ENCODE results near the gene TMPRSS12. TPM values are rescaled to one million over a fixed set of nuclear protein-coding genes. Genes with fewer than 3 reads are reported as not detected.

The TMPRSS12 gene
- total and polyA plus RNA-seq, 2 of the 13 experiments (the other 11 are each of a cell fraction or from before 2014, with no cell fraction given), result not detected

DNA sequence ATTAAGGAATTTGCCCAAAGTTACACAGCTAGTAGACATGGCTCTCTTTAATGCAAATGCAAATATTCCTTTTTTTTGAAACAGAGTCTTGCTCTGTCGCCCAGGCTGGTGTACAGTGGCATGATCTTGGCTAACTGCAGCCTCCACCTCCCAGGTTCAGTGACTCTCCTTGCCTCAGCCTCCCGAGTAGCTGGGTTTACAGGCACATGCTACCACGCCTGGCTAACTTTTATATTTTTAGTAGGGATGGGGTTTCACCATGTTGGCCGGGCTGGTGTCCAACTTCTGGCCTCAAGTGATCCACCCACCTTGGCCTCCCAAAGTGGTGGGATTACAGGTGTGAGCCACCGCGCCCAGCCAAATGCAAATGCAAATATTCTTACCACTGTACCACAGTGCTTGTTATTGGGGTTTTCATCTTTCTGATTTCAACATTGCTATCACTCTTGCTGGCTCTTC, 85.1 kb downstream of the TMPRSS12 start (continued):
- TF ChIP-seq, protein P1, sequence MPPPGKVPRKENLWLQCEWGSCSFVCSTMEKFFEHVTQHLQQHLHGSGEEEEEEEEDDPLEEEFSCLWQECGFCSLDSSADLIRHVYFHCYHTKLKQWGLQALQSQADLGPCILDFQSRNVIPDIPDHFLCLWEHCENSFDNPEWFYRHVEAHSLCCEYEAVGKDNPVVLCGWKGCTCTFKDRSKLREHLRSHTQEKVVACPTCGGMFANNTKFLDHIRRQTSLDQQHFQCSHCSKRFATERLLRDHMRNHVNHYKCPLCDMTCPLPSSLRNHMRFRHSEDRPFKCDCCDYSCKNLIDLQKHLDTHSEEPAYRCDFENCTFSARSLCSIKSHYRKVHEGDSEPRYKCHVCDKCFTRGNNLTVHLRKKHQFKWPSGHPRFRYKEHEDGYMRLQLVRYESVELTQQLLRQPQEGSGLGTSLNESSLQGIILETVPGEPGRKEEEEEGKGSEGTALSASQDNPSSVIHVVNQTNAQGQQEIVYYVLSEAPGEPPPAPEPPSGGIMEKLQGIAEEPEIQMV (CRISPR knock-in tag; IDR thresholded peaks at IDR 0.05; ENCODE audit: low read depth), result no peak

DNA sequence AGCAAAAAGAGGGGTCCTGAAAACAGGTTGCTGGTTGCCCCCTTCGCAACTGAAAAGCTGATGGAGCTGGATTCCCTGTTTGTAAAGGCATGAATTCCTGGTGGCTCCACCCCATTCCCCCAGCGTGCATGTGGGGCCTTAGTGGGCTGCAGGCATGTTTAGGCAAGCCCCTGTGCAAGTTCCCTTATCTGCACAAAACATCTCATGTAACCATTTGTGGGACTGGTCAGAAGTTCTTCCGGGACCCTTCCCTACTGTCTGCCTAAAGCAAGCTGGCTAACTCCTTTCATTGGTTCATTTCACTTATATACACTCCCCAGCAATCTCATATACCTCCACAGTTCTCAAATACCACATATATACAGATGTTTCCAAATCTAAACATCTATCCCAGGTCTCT, 85.7 kb downstream of the TMPRSS12 start:
- Histone ChIP-seq H3K9me3 (ENCODE audit: low read length) (no peaks in the 10 kb centered on the region), H3K27me3 (ENCODE audit: control insufficient read depth in 1 of 2, insufficient read depth in 2 of 2, low read length in 2 of 2) (peaks cover 0 to 3% of the 10 kb centered on the region in 2 experiments; a peak in 1 of 5 replicates), H3K79me2 (ENCODE audit: insufficient read depth, low read length) (peaks cover 62% of the 10 kb centered on the region), H4K20me1 (ENCODE audit: insufficient read depth, low read length) (no peaks in the 10 kb centered on the region), H3K4me2 (ENCODE audit: low read depth, low read length) (peak overlapping the region; percentile 88), H3K9ac (ENCODE audit: insufficient read depth, low read depth, low read length) (peak overlapping the region; percentile 88), H3K4me1 (ENCODE audit: insufficient read depth, low read length) (peaks cover 72% of the 10 kb centered on the region), H3K4me3 (replicated peaks in 1 of 3; ENCODE audit: insufficient read depth in 1 of 3, low read depth in 2 of 3, low read length in 3 of 3) (peak overlapping the region; percentile 25 to 85 (median 85); a peak in 5 of 6 replicates), H3K36me3 (replicated peaks in 1 of 2; ENCODE audit: control insufficient read depth in 1 of 2, insufficient read depth in 2 of 2, low read length in 2 of 2) (peaks cover 1 to 4% of the 10 kb centered on the region in 2 experiments; a peak in 4 of 5 replicates), H3K27ac (ENCODE audit: extremely low read length, insufficient read depth, low read length) (peak overlapping the region; percentile 82), H2AFZ (ENCODE audit: low read length) (no peak overlapping the region)
- BruUV-seq (replicated peaks), result no TSS peak
- DNase-seq (ENCODE audit: low spot score) (no peak), FAIRE-seq (no peak), ATAC-seq (no peak)
- intact Hi-C loops (cut with micrococcal nuclease; ENCODE audit: unreplicated experiment), result loop anchor here (5.0 to 10.0 kb wide), 2 partner anchors 101 to 164 kb away; partner anchors contain the start of gene ATF1
- POLR2A ChIA-PET, result interaction anchor here (1.3 to 2.9 kb wide), 3 partner anchors 20 to 165 kb away, joined by 3 to 19 read pairs (median 7); partner anchors contain the start of genes ATF1 and SLC11A2
- CTCF ChIA-PET (ENCODE audit: low intra/inter-chr PET ratio, low total read pairs), result no interaction called here
- in situ Hi-C loops (cut with HindIII; ENCODE audit: extremely low pct_ligation_motif_present, low pct_unique_long_range_greater_than_20kb), result no loop called here
- WGBS (ENCODE audit: low lambda C conversion rate), result 72% methylated on average over 3 of the region's 3 CpGs
- TF ChIP-seq TP53 (CRISPR knock-in tag; conservative IDR thresholded peaks at IDR 0.05) (peak; percentile 99), MYNN (CRISPR knock-in tag; IDR thresholded peaks at IDR 0.05; ENCODE audit: low read depth) (no peak), SAP130 (CRISPR knock-in tag; IDR thresholded peaks at IDR 0.05; ENCODE audit: low read depth) (peak; percentile 26), NR3C1 (CRISPR knock-in tag; IDR thresholded peaks at IDR 0.05) (no peak), CCAR2 (optimal IDR thresholded peaks at IDR 0.05; ENCODE audit: low read depth, low read length) (no peak), ZNF746 (CRISPR knock-in tag; IDR thresholded peaks at IDR 0.05) (0 out of 2 replicates have a peak, but pooled peaks have one; percentile 1), ZNF224 (CRISPR knock-in tag; IDR thresholded peaks at IDR 0.05) (no peak), ZNF652 (CRISPR knock-in tag; IDR thresholded peaks at IDR 0.05; ENCODE audit: borderline replicate concordance, low read depth) (peak; percentile 31; the same call in 1 of the 2 replicates), ZMYM4 (CRISPR knock-in tag; IDR thresholded peaks at IDR 0.05) (0 out of 2 replicates have a peak, but pooled peaks have one; percentile 32), NCOA1 (CRISPR knock-in tag; IDR thresholded peaks at IDR 0.05) (peak; percentile 61; the same call in 1 of the 2 replicates), SALL1 (CRISPR knock-in tag; IDR thresholded peaks at IDR 0.05) (peak; percentile 43), TBX2 (CRISPR knock-in tag; IDR thresholded peaks at IDR 0.05; ENCODE audit: borderline replicate concordance) (no peak), ZNF792 (CRISPR knock-in tag; IDR thresholded peaks at IDR 0.05) (no peak), TBL1XR1 (IDR thresholded peaks at IDR 0.05; ENCODE audit: borderline replicate concordance, low read length, partially characterized antibody) (no peak)
- TF ChIP-seq, protein P2, sequence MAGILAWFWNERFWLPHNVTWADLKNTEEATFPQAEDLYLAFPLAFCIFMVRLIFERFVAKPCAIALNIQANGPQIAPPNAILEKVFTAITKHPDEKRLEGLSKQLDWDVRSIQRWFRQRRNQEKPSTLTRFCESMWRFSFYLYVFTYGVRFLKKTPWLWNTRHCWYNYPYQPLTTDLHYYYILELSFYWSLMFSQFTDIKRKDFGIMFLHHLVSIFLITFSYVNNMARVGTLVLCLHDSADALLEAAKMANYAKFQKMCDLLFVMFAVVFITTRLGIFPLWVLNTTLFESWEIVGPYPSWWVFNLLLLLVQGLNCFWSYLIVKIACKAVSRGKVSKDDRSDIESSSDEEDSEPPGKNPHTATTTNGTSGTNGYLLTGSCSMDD (CRISPR knock-in tag; IDR thresholded peaks at IDR 0.05), result no peak
- TF ChIP-seq, protein P3, sequence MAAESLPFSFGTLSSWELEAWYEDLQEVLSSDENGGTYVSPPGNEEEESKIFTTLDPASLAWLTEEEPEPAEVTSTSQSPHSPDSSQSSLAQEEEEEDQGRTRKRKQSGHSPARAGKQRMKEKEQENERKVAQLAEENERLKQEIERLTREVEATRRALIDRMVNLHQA (CRISPR knock-in tag; IDR thresholded peaks at IDR 0.05), result no peak
- TF ChIP-seq, protein P4, sequence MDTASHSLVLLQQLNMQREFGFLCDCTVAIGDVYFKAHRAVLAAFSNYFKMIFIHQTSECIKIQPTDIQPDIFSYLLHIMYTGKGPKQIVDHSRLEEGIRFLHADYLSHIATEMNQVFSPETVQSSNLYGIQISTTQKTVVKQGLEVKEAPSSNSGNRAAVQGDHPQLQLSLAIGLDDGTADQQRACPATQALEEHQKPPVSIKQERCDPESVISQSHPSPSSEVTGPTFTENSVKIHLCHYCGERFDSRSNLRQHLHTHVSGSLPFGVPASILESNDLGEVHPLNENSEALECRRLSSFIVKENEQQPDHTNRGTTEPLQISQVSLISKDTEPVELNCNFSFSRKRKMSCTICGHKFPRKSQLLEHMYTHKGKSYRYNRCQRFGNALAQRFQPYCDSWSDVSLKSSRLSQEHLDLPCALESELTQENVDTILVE (CRISPR knock-in tag; IDR thresholded peaks at IDR 0.05), result no peak
- TF ChIP-seq, protein P5, sequence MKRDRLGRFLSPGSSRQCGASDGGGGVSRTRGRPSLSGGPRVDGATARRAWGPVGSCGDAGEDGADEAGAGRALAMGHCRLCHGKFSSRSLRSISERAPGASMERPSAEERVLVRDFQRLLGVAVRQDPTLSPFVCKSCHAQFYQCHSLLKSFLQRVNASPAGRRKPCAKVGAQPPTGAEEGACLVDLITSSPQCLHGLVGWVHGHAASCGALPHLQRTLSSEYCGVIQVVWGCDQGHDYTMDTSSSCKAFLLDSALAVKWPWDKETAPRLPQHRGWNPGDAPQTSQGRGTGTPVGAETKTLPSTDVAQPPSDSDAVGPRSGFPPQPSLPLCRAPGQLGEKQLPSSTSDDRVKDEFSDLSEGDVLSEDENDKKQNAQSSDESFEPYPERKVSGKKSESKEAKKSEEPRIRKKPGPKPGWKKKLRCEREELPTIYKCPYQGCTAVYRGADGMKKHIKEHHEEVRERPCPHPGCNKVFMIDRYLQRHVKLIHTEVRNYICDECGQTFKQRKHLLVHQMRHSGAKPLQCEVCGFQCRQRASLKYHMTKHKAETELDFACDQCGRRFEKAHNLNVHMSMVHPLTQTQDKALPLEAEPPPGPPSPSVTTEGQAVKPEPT (CRISPR knock-in tag; IDR thresholded peaks at IDR 0.05; ENCODE audit: low read depth), result no peak
